Trophoblast cell (in vitro differentiated cells and primary cell): ENCODE data around the gene TBX20.

ENCODE experiments used
- DNase-seq, 2 donors: peaks; one replicate each; pipeline ENCODE4 v3.0.0-alpha.2; 2016
- H2AFZ ChIP-seq: 2 replicates; pipeline ENCODE4 v1.6.1; 2013; ENCODE audit warnings: low read length, moderate library complexity, mild to moderate bottlenecking; ENCODE audit not compliant: insufficient read depth, poor library complexity
- H2AK5ac ChIP-seq: 2 replicates; pipeline ENCODE4 v1.6.1; 2013; ENCODE audit warnings: mild to moderate bottlenecking, low read length
- H2BK120ac ChIP-seq: 2 replicates; pipeline ENCODE4 v1.6.1; 2013; ENCODE audit warnings: low read length, mild to moderate bottlenecking, moderate library complexity; ENCODE audit not compliant: insufficient read depth, poor library complexity
- H2BK12ac ChIP-seq: 2 replicates; pipeline ENCODE4 v1.6.1; 2013; ENCODE audit warnings: mild to moderate bottlenecking, low read length, moderate library complexity
- H2BK5ac ChIP-seq: 2 replicates; pipeline ENCODE4 v1.6.1; 2013; ENCODE audit warnings: low read length, low read depth, moderate library complexity, mild to moderate bottlenecking; ENCODE audit not compliant: poor library complexity
- H3K14ac ChIP-seq: 2 replicates; pipeline ENCODE4 v1.6.1; 2013; ENCODE audit warnings: mild to moderate bottlenecking, low read length
- H3K18ac ChIP-seq: 2 replicates; pipeline ENCODE4 v1.6.1; 2013; ENCODE audit warnings: mild to moderate bottlenecking, low read length
- H3K23ac ChIP-seq: 2 replicates; pipeline ENCODE4 v1.6.1; 2013; ENCODE audit warnings: low read length
- H3K27ac ChIP-seq: 2 replicates; pipeline ENCODE4 v1.5.1; 2013; ENCODE audit warnings: low read depth, mild to moderate bottlenecking, inconsistent platforms, low read length, moderate library complexity
- H3K27me3 ChIP-seq: 2 replicates; pipeline ENCODE4 v1.6.1; 2013; ENCODE audit warnings: inconsistent platforms, mild to moderate bottlenecking, low read length, moderate library complexity; ENCODE audit not compliant: insufficient read depth
- H3K36me3 ChIP-seq, 2 experiments: 1 replicate in 1 of 2; 2 replicates in 1 of 2; pipeline ENCODE4 v1.6.1; 2013; ENCODE audit warnings: low read length in 2 of 2, mild to moderate bottlenecking in 2 of 2, moderate library complexity in 1 of 2; ENCODE audit not compliant: insufficient read depth in 2 of 2, control insufficient read depth in 1 of 2
- H3K4ac ChIP-seq: 2 replicates; pipeline ENCODE4 v1.6.1; 2013; ENCODE audit warnings: low read depth, mild to moderate bottlenecking, low read length, moderate library complexity
- H3K4me1 ChIP-seq, 2 experiments: 1 replicate in 1 of 2; 2 replicates in 1 of 2; pipeline ENCODE4 v1.6.1; 2013; ENCODE audit warnings: low read length in 2 of 2, mild to moderate bottlenecking in 2 of 2, moderate library complexity in 1 of 2; ENCODE audit not compliant: insufficient read depth in 2 of 2, control insufficient read depth in 1 of 2
- H3K4me2 ChIP-seq: 2 replicates; pipeline ENCODE4 v1.6.1; 2013; ENCODE audit warnings: inconsistent platforms, mild to moderate bottlenecking, low read length, moderate library complexity
- H3K4me3 ChIP-seq: 2 replicates; pipeline ENCODE4 v1.5.1; 2013; ENCODE audit warnings: mild to moderate bottlenecking, low read depth, low read length, inconsistent platforms
- H3K79me1 ChIP-seq: one replicate; pipeline ENCODE4 v1.6.1; 2013; ENCODE audit warnings: low read length
- H3K79me2 ChIP-seq: 2 replicates; pipeline ENCODE4 v1.6.1; 2013; ENCODE audit warnings: low read length, mild to moderate bottlenecking; ENCODE audit not compliant: control insufficient read depth, insufficient read depth, poor library complexity
- H3K9ac ChIP-seq: 2 replicates; pipeline ENCODE4 v1.6.1; 2013; ENCODE audit warnings: mild to moderate bottlenecking, low read length
- H3K9me3 ChIP-seq: 2 replicates; pipeline ENCODE4 v1.6.1; 2013; ENCODE audit warnings: low read depth, mild to moderate bottlenecking, control low read depth, inconsistent platforms, low read length; ENCODE audit not compliant: insufficient read depth
- H4K12ac ChIP-seq: 2 replicates; pipeline ENCODE4 v1.6.1; 2013; ENCODE audit warnings: low read depth, mild to moderate bottlenecking, low read length, moderate library complexity
- H4K8ac ChIP-seq: 2 replicates; pipeline ENCODE4 v1.6.1; 2013; ENCODE audit warnings: low read depth, mild to moderate bottlenecking, low read length, moderate library complexity
- H4K91ac ChIP-seq: one replicate; pipeline ENCODE4 v1.6.1; 2013; ENCODE audit warnings: low read depth, mild to moderate bottlenecking, low read length, moderate library complexity
- WGBS: extraction: QIAGEN DNeasy Blood & Tissue Kit; methylation state at CpG from one replicate; pipeline ENCODE4 v1.1.7; 2013; ENCODE audit warnings: missing lambda C conversion rate; ENCODE audit not compliant: insufficient read length, insufficient coverage; ENCODE audit errors: extremely low coverage; 5-methylcytosine and 5-hydroxymethylcytosine counted together

Gene TBX20

DNA sequence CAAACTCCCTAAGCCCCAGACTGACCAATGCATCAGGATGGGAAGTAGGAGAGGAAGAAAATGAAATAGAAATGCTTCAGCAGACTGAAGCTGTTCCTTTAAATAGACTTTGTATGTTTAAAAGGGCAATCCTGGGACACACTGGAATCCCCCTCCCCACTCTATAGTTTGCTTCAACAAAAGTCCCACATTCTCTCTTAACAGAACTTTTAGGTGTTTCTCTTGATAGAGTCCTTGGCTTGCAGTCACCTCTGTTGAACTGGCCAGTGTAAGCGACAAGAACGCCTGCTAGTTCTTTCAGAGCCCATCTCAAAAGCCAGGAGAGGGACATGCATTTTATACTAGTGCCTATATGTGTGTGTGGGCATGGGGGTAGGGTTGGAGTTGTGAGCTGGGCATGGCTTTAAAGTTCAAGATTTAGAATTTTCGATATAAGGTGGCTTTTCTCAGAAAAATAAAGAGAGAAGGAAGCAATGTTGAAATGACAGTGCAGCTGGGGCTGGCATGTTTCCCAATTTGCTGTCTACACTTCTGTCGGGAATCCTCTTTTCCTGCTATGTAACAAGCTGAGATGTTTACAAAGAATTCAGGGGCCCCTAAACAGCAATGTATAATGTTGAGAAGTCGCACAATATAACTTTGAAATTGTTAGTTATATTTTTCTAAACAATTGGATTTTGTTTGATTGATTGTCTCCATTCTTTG lies 2.1 kb downstream of the TBX20 start:
- peaks cover 7% of the 10 kb centered on the region for H3K9me3 ChIP-seq
- no peak overlapping the region for H3K23ac ChIP-seq
- peaks cover 11% of the 10 kb centered on the region for H3K79me1 ChIP-seq
- H2BK5ac ChIP-seq: no peak overlapping the region
- peaks cover 2% of the 10 kb centered on the region for H3K79me2 ChIP-seq
- no peak overlapping the region for H2BK12ac ChIP-seq
- no peak overlapping the region for H3K18ac ChIP-seq
- no peak overlapping the region for H2AK5ac ChIP-seq
- H4K8ac ChIP-seq: no peak overlapping the region
- H3K9ac ChIP-seq: no peak overlapping the region
- no peak overlapping the region for H4K12ac ChIP-seq
- no peak overlapping the region for H4K91ac ChIP-seq
- peaks cover 3 to 25% of the 10 kb centered on the region in 2 experiments for H3K4me1 ChIP-seq
- WGBS: no CpG with 5 or more reads among the region's 5 CpGs
- no peak overlapping the region for H3K4ac ChIP-seq
- no peak overlapping the region for H3K14ac ChIP-seq
- H2AFZ ChIP-seq: no peak overlapping the region
- peaks cover 65% of the 10 kb centered on the region for H3K27me3 ChIP-seq
- H3K4me2 ChIP-seq: peak overlapping the region; percentile 3
- no peak overlapping the region for H3K4me3 ChIP-seq
- no peak overlapping the region for H3K27ac ChIP-seq
- H2BK120ac ChIP-seq: no peak overlapping the region
- H3K36me3 ChIP-seq: no peaks in the 10 kb centered on the region
- DNase-seq: no peak

DNA sequence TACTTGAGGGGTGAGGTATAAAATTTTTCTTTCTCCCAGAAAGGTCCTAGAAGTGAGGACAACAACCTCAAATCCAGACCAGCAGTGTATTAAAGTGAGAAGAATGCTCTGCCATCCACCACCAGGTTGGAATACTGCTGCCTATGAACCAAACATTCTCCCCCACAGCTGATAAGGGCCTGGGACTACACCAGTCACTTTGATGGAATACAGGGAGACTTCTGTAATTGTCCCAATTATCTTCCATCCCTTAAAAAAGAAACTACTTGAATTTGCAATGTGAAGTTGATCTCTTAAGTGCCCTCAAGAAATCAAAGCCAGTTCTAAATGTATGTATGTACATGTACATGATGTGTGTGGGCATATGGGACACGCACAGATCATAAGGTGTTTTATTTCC lies 3.0 kb downstream of the TBX20 start:
- H2BK5ac ChIP-seq: no peak overlapping the region
- no peaks in the 10 kb centered on the region for H3K36me3 ChIP-seq
- H3K18ac ChIP-seq: no peak overlapping the region
- peaks cover 7% of the 10 kb centered on the region for H3K9me3 ChIP-seq
- no peak overlapping the region for H3K14ac ChIP-seq
- no peak overlapping the region for H3K23ac ChIP-seq
- no peak overlapping the region for H4K91ac ChIP-seq
- peaks cover 3 to 25% of the 10 kb centered on the region in 2 experiments for H3K4me1 ChIP-seq
- H2AK5ac ChIP-seq: no peak overlapping the region
- H3K27ac ChIP-seq: no peak overlapping the region
- H3K4me2 ChIP-seq: no peak overlapping the region
- peaks cover 58% of the 10 kb centered on the region for H3K27me3 ChIP-seq
- no peak overlapping the region for H2BK120ac ChIP-seq
- peaks cover 2% of the 10 kb centered on the region for H3K79me2 ChIP-seq
- no peak overlapping the region for H2BK12ac ChIP-seq
- no peak overlapping the region for H4K8ac ChIP-seq
- no peak overlapping the region for H3K9ac ChIP-seq
- no peak overlapping the region for H3K4me3 ChIP-seq
- no peak for DNase-seq
- H2AFZ ChIP-seq: no peak overlapping the region
- H3K4ac ChIP-seq: no peak overlapping the region
- peaks cover 11% of the 10 kb centered on the region for H3K79me1 ChIP-seq
- no CpG with 5 or more reads among the region's 1 CpG for WGBS
- H4K12ac ChIP-seq: no peak overlapping the region

DNA sequence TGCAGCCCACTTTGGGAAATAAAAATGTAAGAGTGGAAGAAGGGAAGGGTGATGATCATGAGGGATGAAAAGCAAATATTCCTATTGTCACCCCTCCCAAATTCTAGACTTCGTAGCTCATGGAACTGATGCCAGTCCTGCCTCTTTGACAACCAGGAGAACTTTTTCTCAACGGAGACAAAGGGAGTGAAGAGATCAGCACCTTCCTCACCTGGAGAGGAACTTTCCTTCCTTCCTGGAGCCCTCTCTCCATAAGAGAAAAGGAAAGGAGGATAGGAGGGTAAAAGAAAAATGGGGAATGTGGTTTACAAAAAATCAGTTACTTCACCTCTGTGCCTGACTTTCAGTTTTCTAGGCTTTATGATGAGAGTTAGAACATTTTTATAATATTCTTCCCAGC lies 3.4 kb downstream of the TBX20 start:
- H3K4me2 ChIP-seq: no peak overlapping the region
- no peak overlapping the region for H3K14ac ChIP-seq
- H3K27ac ChIP-seq: no peak overlapping the region
- no peak for DNase-seq
- WGBS: no CpG with 5 or more reads among the region's 2 CpGs
- no peak overlapping the region for H2BK120ac ChIP-seq
- no peak overlapping the region for H3K18ac ChIP-seq
- H4K12ac ChIP-seq: no peak overlapping the region
- H3K79me1 ChIP-seq: peaks cover 11% of the 10 kb centered on the region
- H3K4ac ChIP-seq: no peak overlapping the region
- no peak overlapping the region for H3K9ac ChIP-seq
- no peak overlapping the region for H3K4me3 ChIP-seq
- H2BK12ac ChIP-seq: no peak overlapping the region
- no peak overlapping the region for H2AFZ ChIP-seq
- H3K79me2 ChIP-seq: peaks cover 2% of the 10 kb centered on the region
- no peaks in the 10 kb centered on the region for H3K36me3 ChIP-seq
- no peak overlapping the region for H2AK5ac ChIP-seq
- H3K23ac ChIP-seq: no peak overlapping the region
- no peak overlapping the region for H4K8ac ChIP-seq
- peaks cover 3 to 25% of the 10 kb centered on the region in 2 experiments for H3K4me1 ChIP-seq
- no peak overlapping the region for H2BK5ac ChIP-seq
- no peak overlapping the region for H4K91ac ChIP-seq
- H3K27me3 ChIP-seq: peaks cover 54% of the 10 kb centered on the region
- peaks cover 7% of the 10 kb centered on the region for H3K9me3 ChIP-seq

DNA sequence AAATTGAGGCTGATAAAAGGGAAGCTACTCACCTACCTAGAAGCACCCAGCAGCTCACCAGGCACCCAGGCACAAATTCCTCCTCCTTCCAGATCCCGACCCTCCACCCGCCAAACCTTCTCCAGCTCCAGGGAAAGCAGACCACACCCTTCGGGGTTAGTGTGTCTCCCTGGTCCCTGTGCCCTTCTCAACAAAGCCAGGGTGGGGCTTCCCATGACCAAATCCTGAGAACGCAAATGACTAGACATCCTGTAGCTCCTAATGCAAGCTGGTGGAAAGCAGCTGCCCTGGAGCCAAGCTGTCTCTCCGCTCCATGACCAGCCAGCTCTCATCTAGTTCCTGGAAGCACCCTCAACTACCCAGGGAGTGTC lies 4.4 kb downstream of the TBX20 start:
- Histone ChIP-seq H3K14ac (no peak overlapping the region), H3K4me2 (peak overlapping the region; percentile 13), H2BK5ac (no peak overlapping the region), H4K91ac (no peak overlapping the region), H3K36me3 (peaks cover 0 to 2% of the 10 kb centered on the region in 2 experiments), H3K4me3 (no peak overlapping the region), H4K12ac (no peak overlapping the region), H2AFZ (no peak overlapping the region), H3K79me2 (peaks cover 2% of the 10 kb centered on the region), H3K9ac (no peak overlapping the region), H3K4me1 (peaks cover 3 to 21% of the 10 kb centered on the region in 2 experiments), H2BK120ac (no peak overlapping the region), H3K27me3 (peaks cover 46% of the 10 kb centered on the region), H2AK5ac (no peak overlapping the region), H3K79me1 (peaks cover 7% of the 10 kb centered on the region), H3K18ac (no peak overlapping the region), H3K4ac (no peak overlapping the region), H2BK12ac (no peak overlapping the region), H3K27ac (no peak overlapping the region), H3K9me3 (peaks cover 7% of the 10 kb centered on the region), H3K23ac (no peak overlapping the region), H4K8ac (no peak overlapping the region)
- WGBS: no CpG with 5 or more reads among the region's 5 CpGs
- no peak for DNase-seq
